Measurements from ENCODE around the gene KPNA1.
A peak's percentile ranks its signal among the peaks of the same experiment; 100 is the strongest.

Gene KPNA1

DNA sequence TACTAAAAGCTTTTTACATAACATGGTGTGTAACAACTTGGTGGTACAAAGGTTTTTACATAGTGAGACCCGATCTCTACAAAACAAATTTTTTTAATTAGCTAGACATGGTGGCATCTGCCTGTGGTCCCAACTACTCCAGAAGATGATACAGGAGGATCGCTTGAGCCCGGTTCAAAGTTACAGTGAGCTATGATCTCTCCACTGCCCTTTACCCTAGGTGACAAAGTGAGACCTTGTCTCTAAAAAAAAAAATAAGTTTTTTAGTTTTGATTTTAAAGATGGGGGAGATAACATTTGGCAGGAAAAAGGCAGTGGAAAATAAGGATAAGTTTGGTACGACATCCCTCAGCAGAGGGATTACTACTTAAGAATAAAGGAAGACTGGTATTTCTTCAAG lies 124.8 kb downstream of the KPNA1 start:
- H3K4me1 Mint-ChIP-seq, result peaks cover 30% of the 10 kb centered on the region
- H3K27ac Mint-ChIP-seq, result peak overlapping the region; percentile 31
- H3K4me3 Mint-ChIP-seq, result no peak overlapping the region
- no peak for DNase-seq
- TF ChIP-seq, protein P1, sequence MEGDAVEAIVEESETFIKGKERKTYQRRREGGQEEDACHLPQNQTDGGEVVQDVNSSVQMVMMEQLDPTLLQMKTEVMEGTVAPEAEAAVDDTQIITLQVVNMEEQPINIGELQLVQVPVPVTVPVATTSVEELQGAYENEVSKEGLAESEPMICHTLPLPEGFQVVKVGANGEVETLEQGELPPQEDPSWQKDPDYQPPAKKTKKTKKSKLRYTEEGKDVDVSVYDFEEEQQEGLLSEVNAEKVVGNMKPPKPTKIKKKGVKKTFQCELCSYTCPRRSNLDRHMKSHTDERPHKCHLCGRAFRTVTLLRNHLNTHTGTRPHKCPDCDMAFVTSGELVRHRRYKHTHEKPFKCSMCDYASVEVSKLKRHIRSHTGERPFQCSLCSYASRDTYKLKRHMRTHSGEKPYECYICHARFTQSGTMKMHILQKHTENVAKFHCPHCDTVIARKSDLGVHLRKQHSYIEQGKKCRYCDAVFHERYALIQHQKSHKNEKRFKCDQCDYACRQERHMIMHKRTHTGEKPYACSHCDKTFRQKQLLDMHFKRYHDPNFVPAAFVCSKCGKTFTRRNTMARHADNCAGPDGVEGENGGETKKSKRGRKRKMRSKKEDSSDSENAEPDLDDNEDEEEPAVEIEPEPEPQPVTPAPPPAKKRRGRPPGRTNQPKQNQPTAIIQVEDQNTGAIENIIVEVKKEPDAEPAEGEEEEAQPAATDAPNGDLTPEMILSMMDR (IDR thresholded peaks at IDR 0.05), result no peak
- peaks cover 8% of the 10 kb centered on the region for H3K27me3 Mint-ChIP-seq (ENCODE audit: low read depth, poor library complexity)
- H3K9me3 Mint-ChIP-seq, result no peaks in the 10 kb centered on the region
- peaks cover 35% of the 10 kb centered on the region for H3K36me3 Mint-ChIP-seq (ENCODE audit: low read depth)

DNA sequence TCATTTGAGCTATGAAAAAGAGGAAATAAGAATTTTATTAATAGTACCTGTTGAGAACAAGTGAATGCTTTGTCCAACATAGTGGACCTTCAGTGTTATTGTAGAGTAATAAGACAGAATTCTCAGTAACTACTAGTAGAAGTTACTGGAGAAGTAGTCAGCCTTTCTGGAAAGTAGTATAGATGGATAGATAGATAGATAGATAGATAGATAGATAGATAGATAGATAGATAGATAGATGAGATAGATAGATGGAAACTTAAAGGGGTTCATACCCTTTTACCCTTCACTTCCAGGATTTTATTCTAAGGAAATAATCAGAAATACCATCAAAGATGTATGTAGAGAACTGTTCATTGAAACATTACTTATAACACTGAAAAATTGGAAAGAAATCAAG lies 125.5 kb downstream of the KPNA1 start:
- H3K4me3 Mint-ChIP-seq, result no peak overlapping the region
- H3K36me3 Mint-ChIP-seq (ENCODE audit: low read depth), result peaks cover 35% of the 10 kb centered on the region
- peaks cover 30% of the 10 kb centered on the region for H3K4me1 Mint-ChIP-seq
- no peak for DNase-seq
- no peak overlapping the region for H3K27ac Mint-ChIP-seq
- no peaks in the 10 kb centered on the region for H3K9me3 Mint-ChIP-seq
- peaks cover 8% of the 10 kb centered on the region for H3K27me3 Mint-ChIP-seq (ENCODE audit: low read depth, poor library complexity)
- TF ChIP-seq, protein P1 (IDR thresholded peaks at IDR 0.05), result no peak

DNA sequence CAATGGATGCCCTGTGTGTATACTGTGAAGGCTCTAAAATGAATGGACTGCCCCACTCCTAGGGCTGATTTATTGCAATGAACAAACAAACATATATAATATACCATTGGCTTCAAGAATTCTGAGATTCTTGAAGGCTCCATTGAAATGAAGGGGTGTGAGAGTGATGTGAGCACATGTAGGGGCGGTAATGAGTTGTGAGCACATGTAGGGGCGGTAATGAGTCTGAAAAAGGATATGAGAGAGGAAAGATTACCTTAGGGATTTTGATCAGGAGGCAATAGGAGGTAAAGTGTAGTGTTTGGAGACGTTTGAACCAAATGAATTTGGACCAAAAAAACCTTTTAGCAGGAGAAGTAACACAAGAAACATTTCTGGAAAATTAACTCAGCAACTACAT lies 127.0 kb downstream of the KPNA1 start:
- H3K4me3 Mint-ChIP-seq, result no peak overlapping the region
- H3K9me3 Mint-ChIP-seq, result no peaks in the 10 kb centered on the region

DNA sequence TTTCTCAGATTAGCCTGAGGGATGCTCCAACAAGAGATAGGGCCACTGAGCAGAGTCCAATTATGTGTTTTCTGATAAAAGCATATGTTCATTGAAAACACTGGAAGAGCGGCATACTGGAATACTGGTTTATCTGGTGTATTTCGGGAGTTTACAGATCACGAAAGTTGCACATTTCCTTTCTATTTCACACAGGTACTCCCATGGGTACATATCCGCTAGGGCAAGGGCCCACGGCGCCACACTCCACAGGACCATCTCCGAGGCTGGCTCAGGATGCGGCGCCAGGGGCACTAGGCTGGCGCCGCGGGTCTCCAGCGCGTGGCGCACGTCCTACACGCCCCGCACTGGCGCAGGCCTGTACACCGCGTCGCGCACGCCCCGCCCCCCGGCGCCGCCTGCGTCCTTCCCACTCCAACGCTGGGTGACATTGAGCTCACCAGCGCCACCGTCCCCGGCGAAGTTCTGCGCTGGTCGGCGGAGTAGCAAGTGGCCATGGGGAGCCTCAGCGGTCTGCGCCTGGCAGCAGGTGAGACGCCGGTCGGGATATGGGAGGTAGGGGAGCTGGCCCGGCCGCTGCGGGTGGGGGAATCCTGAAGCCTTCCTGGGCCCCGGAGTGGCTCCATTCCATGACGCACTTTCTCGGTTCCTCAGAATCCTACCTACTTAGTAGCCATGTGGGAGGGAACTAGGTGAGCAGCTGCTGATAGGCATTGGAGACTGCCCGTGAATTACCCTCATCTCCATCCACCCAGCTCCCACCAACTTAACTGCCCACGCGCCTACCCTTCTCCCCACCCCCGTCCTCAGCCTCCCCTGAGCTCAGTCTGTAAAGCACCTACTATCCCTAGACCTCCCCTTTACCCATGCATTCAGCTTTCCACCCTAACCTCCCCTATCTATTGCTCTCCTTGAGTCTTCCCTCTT lies 130.7 kb downstream of the KPNA1 start, which contains the start of gene FAM162A:
FAM162A (plus strand) TSS at position 412 of the 927 bp plus-strand sequence; CDS start at position 496, 84 bp downstream.
- TF ChIP-seq, protein P1 (IDR thresholded peaks at IDR 0.05), result peak; percentile 42

More for the DNA sequence above, 127.0 kb downstream of the KPNA1 start:
- peaks cover 5% of the 10 kb centered on the region for H3K27me3 Mint-ChIP-seq (ENCODE audit: low read depth, poor library complexity)
- peaks cover 31% of the 10 kb centered on the region for H3K4me1 Mint-ChIP-seq
- DNase-seq, result no peak
- H3K27ac Mint-ChIP-seq, result no peak overlapping the region
- TF ChIP-seq, protein P1 (IDR thresholded peaks at IDR 0.05), result no peak
- peaks cover 30% of the 10 kb centered on the region for H3K36me3 Mint-ChIP-seq (ENCODE audit: low read depth)

DNA sequence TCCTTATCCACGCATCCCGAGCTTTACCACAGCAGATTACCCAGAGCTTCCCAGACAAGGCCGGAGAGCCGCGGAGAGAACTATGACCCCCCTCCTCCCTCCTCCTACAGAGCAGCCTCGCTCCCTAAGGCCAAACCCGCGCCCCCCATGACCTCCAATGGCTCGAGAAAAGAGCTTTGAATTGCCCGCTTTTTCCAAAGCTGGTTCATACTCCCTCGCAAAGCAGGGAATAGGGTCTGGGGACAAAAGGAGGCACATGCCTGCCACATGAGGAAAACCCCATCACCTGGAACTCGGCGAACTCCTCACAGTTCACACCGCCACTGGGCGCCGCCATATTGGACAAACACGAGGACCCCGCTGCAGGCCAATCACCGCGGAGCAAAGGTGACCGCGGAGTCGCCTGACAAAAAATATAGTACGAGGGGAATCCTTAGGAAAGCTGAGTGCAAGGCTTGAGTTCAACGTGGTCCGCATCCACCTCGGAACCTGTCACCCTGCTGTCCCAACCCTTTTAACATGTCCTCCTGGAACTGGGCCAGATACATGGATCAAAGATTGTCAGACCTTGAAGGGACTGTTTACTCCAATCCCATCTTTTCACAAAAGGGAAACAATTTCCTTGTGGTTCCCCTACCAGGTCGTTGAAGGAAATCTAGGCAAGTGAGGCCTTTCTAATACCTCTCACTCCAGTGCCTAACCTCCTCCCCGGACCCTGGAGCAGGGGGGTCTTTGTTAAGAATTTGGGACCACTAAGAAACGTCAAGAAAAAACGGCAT lies 131.7 kb downstream of the KPNA1 start, which contains the start of gene MIX23:
MIX23 (minus strand) TSS at position 344 of the 779 bp plus-strand sequence; CDS start at position 337, 7 bp downstream.
- Mint-ChIP-seq H3K4me1 (peaks cover 48% of the 10 kb centered on the region), H3K4me3 (peak within 1 kb of the TSS; percentile 96), H3K27me3 (ENCODE audit: low read depth, poor library complexity) (peaks cover 7% of the 10 kb centered on the region), H3K9me3 (no peaks in the 10 kb centered on the region), H3K27ac (peak within 1 kb of the TSS; percentile 94), H3K36me3 (ENCODE audit: low read depth) (peaks cover 24% of the 10 kb centered on the region)
- TF ChIP-seq, protein P1 (IDR thresholded peaks at IDR 0.05), result no peak
- DNase-seq, result peak; percentile 84

More for the DNA sequence above, 130.7 kb downstream of the KPNA1 start, which contains the start of gene FAM162A:
- peak; percentile 96 for DNase-seq
- peaks cover 48% of the 10 kb centered on the region for H3K4me1 Mint-ChIP-seq
- peaks cover 30% of the 10 kb centered on the region for H3K36me3 Mint-ChIP-seq (ENCODE audit: low read depth)
- H3K27me3 Mint-ChIP-seq (ENCODE audit: low read depth, poor library complexity), result peaks cover 7% of the 10 kb centered on the region
- H3K27ac Mint-ChIP-seq, result peak within 1 kb of the TSS; percentile 94
- no peaks in the 10 kb centered on the region for H3K9me3 Mint-ChIP-seq
- H3K4me3 Mint-ChIP-seq, result peak within 1 kb of the TSS; percentile 96
